GM18873 (cell line): ENCODE measurements around the gene ANTXR1.
"Not testable (repeated sequence)": the region's sequence is repeated elsewhere in the genome, so short reads cannot be mapped to it uniquely, and the experiment has no call there.

Experiments
- ATAC-seq: cut with Tn5 transposase; IDR thresholded peaks from one replicate; pipeline ENCODE4 v1.9.1; 2021; ENCODE audit warnings: mild to moderate bottlenecking, moderate library complexity, moderate number of reproducible peaks; ENCODE audit not compliant: unreplicated experiment, low FRiP score

Gene ANTXR1

GRCh38 chr2:69157441-69157840 lies 144.5 kb downstream of the ANTXR1 start:
- no peak for ATAC-seq

- no peak for ATAC-seq
These were observed 147.0 kb downstream of the ANTXR1 start for GRCh38 chr2:69159986-69160385.

GRCh38 chr2:69162057-69162456 lies 149.1 kb downstream of the ANTXR1 start:
- ATAC-seq = no peak

GRCh38 chr2:69163109-69163508 lies 150.1 kb downstream of the ANTXR1 start:
- ATAC-seq = no peak

- no peak for ATAC-seq
These were observed 150.6 kb downstream of the ANTXR1 start for GRCh38 chr2:69163556-69163955.

DNA sequence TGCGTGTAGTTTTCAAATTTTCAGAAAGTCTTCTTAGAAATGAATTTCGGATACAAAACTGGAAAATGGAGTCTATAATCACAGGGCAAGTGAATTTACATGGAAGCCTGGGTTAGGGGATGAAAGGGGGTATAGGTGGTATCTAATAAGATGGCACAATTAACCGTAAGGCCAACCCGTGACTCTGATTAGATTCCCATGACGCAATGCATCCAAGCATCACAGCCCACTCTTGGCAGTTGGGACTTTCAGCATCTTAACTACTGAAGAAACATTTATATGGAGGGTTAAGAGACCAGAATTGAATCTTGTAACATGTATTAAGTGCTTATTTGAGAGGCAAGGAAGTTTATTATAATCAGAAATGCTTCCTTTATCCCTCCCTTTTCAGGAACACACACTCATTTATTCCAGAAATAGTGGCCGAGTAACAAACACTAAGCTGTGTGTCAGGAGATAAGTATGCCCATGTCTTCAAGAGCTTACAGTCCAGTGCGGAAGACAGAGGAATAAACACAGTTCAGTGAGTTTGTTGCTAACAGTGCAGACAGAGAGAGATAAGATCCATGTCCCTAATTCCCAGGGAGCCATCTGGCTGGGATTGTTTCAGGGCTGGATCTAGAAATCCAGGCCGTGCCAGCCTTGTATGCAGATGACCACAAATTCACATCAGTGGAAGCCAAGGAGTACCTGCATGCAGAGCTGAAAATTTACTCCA lies 151.2 kb downstream of the ANTXR1 start:
- no peak for ATAC-seq

DNA sequence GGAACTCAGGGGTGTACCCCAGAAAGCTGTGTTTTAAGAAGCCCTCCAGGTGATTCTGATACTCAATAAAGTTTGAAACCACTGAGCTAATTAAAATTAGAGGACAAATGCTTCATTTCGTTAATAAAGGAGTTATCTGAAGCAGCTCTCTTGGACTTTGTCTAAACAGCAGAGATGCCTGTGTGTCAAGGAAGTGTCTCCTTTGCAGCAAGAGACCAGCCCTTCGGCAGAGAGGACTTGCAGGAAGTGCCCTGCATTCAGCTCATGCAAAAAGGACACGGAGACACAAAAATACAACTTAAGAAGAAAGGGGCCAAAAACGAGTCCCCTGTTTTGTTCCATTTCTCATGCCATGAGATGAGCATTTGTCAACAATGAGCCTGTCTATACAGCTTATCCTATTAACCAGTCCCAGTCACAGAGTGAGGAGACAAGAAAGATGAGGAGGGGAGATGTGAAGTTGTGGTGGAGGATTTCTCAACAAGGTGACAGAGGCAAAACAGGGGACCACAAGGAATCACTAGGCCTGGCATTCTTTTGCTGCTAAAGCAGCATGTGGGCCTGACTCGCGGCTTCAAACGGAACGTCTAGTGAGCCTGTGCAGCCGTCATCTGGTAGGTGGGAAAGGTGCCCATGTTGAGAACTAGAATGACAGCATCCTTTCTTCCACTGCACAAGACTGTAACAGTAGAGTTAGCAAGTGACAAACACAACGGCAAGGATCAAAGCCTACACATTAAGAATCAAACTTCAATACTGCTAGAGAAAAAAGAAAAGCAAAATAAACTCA lies 152.3 kb downstream of the ANTXR1 start:
- no peak for ATAC-seq

DNA sequence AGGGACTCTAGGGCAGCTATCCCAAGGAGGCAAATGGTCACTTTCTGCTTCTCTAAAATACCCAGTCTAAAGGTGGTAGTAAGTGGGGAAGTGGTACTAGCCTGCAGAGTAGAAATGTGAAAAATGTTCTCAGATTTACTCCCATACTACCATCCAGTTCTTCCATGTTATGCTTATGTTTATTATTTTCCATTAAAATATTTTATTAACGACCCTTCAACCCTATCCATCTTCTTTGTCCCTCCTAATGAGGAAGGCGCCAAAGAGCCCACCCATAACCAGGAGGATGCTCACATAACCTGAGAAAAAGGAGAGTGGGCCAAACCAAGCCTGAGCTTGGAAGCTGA lies 153.5 kb downstream of the ANTXR1 start:
- no peak for ATAC-seq

DNA sequence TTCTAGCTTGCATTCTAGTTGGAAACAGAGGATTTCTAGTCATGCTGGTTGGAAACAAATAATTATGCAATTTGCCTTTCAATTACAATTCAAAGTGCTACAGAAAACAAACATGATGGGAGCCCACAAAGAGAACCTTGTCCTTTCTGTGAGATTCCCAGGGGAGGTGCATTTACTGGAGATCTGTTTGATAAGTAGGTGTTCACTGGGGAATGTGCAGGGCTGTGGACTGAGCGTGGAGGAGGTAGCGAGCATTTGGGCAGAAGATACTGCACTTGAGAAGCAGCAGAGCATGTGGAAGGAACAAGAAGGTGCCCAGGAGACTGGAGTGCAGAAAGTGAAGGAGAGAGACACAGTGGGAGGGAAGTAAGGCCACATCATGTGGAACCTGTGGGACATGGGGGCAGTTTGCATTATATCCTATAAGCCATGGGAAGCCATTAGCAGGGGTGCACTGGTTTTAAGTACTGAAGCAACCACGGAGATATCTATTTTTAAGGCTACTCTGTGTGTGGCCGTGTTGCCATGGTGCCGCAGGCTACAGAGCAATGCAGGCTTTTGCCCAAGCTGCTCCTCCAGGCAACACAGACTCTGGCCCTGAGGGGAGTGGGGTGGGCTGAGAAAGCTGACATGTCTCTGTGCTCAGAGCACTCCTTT lies 154.0 kb downstream of the ANTXR1 start:
- ATAC-seq = no peak

DNA sequence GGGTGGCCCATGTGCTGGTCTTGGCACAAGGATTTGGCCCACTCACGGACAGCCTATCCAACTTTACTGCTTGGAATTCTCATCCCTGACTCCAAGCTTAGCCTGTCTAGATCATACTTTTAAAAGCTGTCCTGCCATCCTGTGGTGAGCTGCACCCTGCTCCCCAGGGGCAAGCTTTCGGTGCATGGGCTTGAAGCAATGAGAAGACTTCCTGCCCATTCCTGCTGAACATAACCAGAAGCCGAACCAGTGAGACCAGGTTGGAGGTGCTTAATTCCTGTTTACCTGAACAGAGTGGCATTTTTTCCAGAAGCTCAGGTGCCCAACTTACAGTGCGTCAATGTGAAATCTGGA lies 154.5 kb downstream of the ANTXR1 start:
- no peak for ATAC-seq

GRCh38 chr2:69168144-69168813 lies 155.3 kb downstream of the ANTXR1 start:
- no peak for ATAC-seq

DNA sequence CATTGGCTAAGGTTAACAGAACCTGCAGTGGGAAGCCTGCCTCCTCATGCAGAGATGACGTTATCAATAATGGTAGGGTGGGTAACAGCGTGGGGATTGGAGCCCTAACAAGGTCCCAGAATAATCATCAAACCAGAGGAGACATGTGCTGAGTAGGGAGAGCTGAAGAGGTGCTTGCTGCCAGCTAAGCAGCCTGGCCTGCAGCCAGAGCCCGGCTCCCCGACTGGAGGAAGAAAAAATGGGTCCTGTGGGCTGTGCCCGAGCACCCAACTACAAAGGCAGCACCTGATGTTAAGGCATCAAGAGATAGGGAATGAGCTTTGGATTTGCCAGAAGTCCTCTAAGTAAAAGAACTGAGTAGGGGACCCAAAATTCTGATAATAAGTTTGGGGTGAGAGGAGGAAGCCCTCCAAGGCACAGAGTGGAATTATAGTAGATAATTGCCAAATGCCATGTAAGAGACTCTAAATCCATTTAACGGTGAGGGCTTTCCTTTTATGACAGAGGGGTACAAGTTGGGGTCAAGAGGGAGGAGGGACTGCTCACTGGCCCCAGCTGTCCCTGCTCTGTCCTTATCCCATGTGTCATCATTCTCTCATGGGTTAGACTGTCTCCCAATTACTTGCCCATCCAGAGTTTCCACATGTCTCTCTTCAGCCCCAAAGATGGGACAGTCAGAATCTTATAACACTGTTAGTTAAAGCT lies 156.1 kb downstream of the ANTXR1 start:
- ATAC-seq = no peak

GRCh38 chr2:69169655-69170389 lies 156.8 kb downstream of the ANTXR1 start:
- ATAC-seq = no peak

- ATAC-seq = no peak
These were observed 157.7 kb downstream of the ANTXR1 start for GRCh38 chr2:69170661-69171060.

DNA sequence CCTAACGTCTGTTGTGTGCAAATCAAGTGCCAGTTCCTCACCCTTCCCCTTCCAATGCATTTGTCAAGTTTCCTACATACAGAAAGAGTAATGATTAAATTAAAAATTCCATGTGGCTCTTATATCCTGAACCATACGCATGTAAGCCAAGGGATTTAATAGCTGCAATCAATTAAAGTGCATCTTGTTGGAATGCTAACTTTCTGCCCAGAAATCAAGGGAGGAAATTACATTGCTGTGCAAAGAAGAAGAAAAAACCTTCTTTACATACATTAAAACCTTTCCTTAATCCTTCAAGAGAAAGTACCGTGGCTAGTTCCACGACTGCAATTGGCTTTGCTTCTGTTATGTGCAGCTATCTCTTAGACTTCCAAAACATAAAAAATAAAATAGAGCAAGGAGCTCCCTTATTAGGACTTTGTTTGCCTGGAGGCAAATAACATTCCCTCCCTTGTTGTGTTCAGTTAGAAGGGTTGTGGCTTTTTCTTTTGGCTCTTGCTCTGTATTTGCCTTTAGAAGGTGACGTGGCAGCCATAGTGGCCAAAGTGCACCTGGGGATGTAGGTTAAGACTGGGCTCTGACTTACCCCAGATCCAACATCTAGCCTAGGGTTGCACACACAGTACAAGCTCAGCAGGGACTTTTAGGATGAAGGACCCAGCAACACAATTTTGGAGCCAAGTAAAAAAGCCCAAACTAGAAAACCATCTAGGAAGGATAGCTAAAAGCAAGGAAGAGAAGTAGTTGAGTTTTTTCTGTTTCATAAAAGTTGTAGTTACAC lies 158.3 kb downstream of the ANTXR1 start:
- ATAC-seq = no peak

GRCh38 chr2:69171897-69172525 lies 159.0 kb downstream of the ANTXR1 start:
- no peak for ATAC-seq

- no peak for ATAC-seq
These were observed 160.7 kb downstream of the ANTXR1 start for GRCh38 chr2:69173706-69174105.

DNA sequence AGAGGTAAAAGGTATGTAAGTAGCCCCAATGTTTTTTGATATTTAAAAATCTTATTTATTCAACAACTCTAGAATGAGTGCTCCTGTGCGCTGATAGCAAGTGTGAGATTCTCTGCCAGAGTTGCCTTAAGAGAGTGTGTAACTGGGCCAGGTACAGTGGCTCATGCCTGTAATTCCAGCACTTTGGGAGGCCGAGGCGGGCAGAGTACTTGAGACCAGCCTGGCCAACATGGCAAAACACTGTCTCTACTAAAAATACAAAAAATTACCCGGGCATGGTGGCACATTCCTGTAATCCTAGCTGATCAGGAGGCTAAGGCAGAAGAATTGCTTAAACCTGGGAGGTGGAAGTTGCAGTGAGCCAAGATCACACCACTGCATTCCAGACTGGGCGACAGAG lies 161.2 kb downstream of the ANTXR1 start:
- not testable (repeated sequence) for ATAC-seq
